ENCODE data around the gene RNF7.
"Not testable (repeated sequence)": the region's sequence is repeated elsewhere in the genome, so short reads cannot be mapped to it uniquely, and the experiment has no call there.

Gene RNF7

GRCh38 chr3:141783632-141784031, 45.5 kb downstream of the RNF7 start:
- DNase-seq = no peak

- DNase-seq = no peak
These were observed 46.0 kb downstream of the RNF7 start for GRCh38 chr3:141784096-141784495.

- DNase-seq = no peak
These were observed 46.4 kb downstream of the RNF7 start for GRCh38 chr3:141784531-141784930.

GRCh38 chr3:141788149-141788548, 50.1 kb downstream of the RNF7 start:
- no peak for DNase-seq

GRCh38 chr3:141788750-141789149, 50.7 kb downstream of the RNF7 start:
- DNase-seq = not testable (repeated sequence)

GRCh38 chr3:141789281-141789680, 51.2 kb downstream of the RNF7 start:
- no peak for DNase-seq

- no peak for DNase-seq
These were observed 52.1 kb downstream of the RNF7 start for GRCh38 chr3:141790171-141790570.

- DNase-seq = no peak
These were observed 54.4 kb downstream of the RNF7 start for GRCh38 chr3:141792495-141792894.

- DNase-seq = no peak
These were observed 55.6 kb downstream of the RNF7 start for GRCh38 chr3:141793476-141794260.

- DNase-seq = no peak
These were observed 57.2 kb downstream of the RNF7 start for GRCh38 chr3:141795276-141795675.

- DNase-seq = no peak
These were observed 57.6 kb downstream of the RNF7 start for GRCh38 chr3:141795741-141796080.

GRCh38 chr3:141796081-141796888, 58.2 kb downstream of the RNF7 start:
- DNase-seq = peak; percentile 50 to 60

Data from CD4-positive, alpha-beta T cell treated with Interleukin-1 beta for 1 hour (primary cell).